Lower leg skin (tissue), 3 donors: ENCODE data around the gene SPOCK1.

ENCODE experiments used
- CTCF ChIP-seq, 3 donors: fragments of 450-650 bp; IDR thresholded peaks; one replicate each; pipeline ENCODE4 v1.5.1; 2016; ENCODE audit warnings: antibody characterized with exemption in 3 of 3, mild to moderate bottlenecking in 3 of 3, moderate library complexity in 2 of 3
- POLR2A ChIP-seq, 2 donors: fragments of 450-650 bp; IDR thresholded peaks; one replicate each; pipeline ENCODE4 v1.6.1; 2016 to 2017; ENCODE audit warnings: antibody characterized with exemption in 2 of 2, mild to moderate bottlenecking in 1 of 2, moderate library complexity in 1 of 2

GRCh38 chr5:137280656-137281055 lies 218.5 kb downstream of the SPOCK1 start:
- TF ChIP-seq POLR2A (IDR thresholded peaks at IDR 0.05) (no peak), CTCF (IDR thresholded peaks at IDR 0.05) (no peak)
